Measurements from ENCODE around the gene MYBBP1A.

GRCh38 chr17:4587803-4588202, 32.6 kb upstream of the MYBBP1A start:
- TF ChIP-seq CTCF (IDR thresholded peaks at IDR 0.05) = no peak
- TF ChIP-seq POLR2A (IDR thresholded peaks at IDR 0.05) = no peak
- no peak for TF ChIP-seq EP300 (IDR thresholded peaks at IDR 0.05)
